Adrenal gland (tissue), 19 donors: ENCODE measurements around the gene RRP1. TPM values are rescaled to one million over a fixed set of nuclear protein-coding genes. Genes with fewer than 3 reads are reported as not detected.

ENCODE experiments used
- DNase-seq, 7 donors: peaks; one replicate each; pipeline ENCODE4 v3.0.0-alpha.2; 2019 to 2020
- H3K27ac ChIP-seq, 5 donors: fragments of 200-600 bp; sonication (generic) in 4 of 5; 1 replicate in 3 of 5; 2 replicates in 2 of 5; pipeline versions ENCODE4 v1.5.1 to v1.8.0; 2016 to 2020; ENCODE audit warnings: mild to moderate bottlenecking in 1 of 5
- H3K27me3 ChIP-seq: fragments of 200-600 bp; 2 replicates; pipeline ENCODE4 v1.8.0; 2021
- H3K36me3 ChIP-seq, 2 donors: fragments of 200-600 bp; replicated peaks in 1 of 2; 1 replicate in 1 of 2; 2 replicates in 1 of 2; pipeline versions ENCODE4 v1.5.1 to v1.8.0; 2018 to 2022
- H3K4me1 ChIP-seq, 2 donors: fragments of 200-600 bp; replicated peaks in 1 of 2; 1 replicate in 1 of 2; 2 replicates in 1 of 2; pipeline versions ENCODE4 v1.5.1 to v1.8.0; 2018 to 2021
- H3K4me3 ChIP-seq, 4 donors: fragments of 200-600 bp; sonication (generic) in 3 of 4; one replicate each; pipeline ENCODE4 v1.5.1; 2016 to 2018
- H3K9me3 ChIP-seq, 3 donors: fragments of 200-600 bp; sonication (generic) in 1 of 3; replicated peaks in 1 of 3; 1 replicate in 2 of 3; 2 replicates in 1 of 3; pipeline versions ENCODE4 v1.5.1 to v1.8.0; 2016 to 2021
- POLR2A ChIP-seq, 2 donors: fragments of 450-650 bp; IDR thresholded peaks; one replicate each; pipeline ENCODE4 v1.6.1; 2017; ENCODE audit warnings: antibody characterized with exemption in 2 of 2, mild to moderate bottlenecking in 2 of 2, moderate library complexity in 1 of 2
- WGBS, 4 donors: extraction: QIAGEN DNeasy Blood & Tissue Kit in 2 of 4; methylation state at CpG; one replicate each; pipeline versions ENCODE4 v1.1.5 to v1.1.7; 2013 to 2017; 5-methylcytosine and 5-hydroxymethylcytosine counted together
- intact Hi-C, 2 donors: fragments of 100-400 bp; cut with DNase I; formaldehyde crosslinking; loops; one replicate each; pipeline versions ENCODE4 v1.14.1 to v1.15.0; 2022 to 2023
- long read RNA-seq, 10 donors: library from polyadenylated mRNA in 3 of 10; unstranded in 2 of 10; stranded (forward) in 1 of 10; transcript quantifications; one replicate each; pipeline ENCODE4 v2.0.0 and lab custom pipeline, GENCODE V29; 2021 to 2026
- polyA plus RNA-seq, 3 donors: library from polyadenylated mRNA; stranded (reverse); fragments of 200-250 nt in 2 of 3; fragments of 350-450 nt in 1 of 3; fragmentation: Illumina TruSeq in 1 of 3; extraction: RNeasy Lipid Tissue Mini Kit (QIAGEN cat#74804) in 1 of 3; gene quantifications; one replicate each; pipeline ENCODE4 v1.2.3, GENCODE V29; 2013 to 2014
- total RNA-seq, 9 donors: library from RNA; depleted of rRNA in 4 of 9; stranded (reverse); fragments of >200 nt in 4 of 9; fragments of 120-200 nt in 1 of 9; fragmentation: NEBNext Ultra II Directional in 1 of 9; extraction: Animal tissue kit (Norgen Biotek cat#: 25700) in 1 of 9; gene quantifications; one replicate each; pipeline versions ENCODE4 v1.1.0 to v1.2.4, GENCODE V29; 2013 to 2023
- TF ChIP-seq, protein P1 (sequence below), 6 experiments: fragments of 450-650 bp in 4 of 6; fragments of 200-600 bp in 2 of 6; sonication (generic) in 1 of 6; IDR thresholded peaks; 1 replicate in 5 of 6; 2 replicates in 1 of 6; pipeline versions ENCODE4 v1.5.1 to v1.8.0; 2016 to 2021; ENCODE audit warnings: antibody characterized with exemption in 6 of 6, mild to moderate bottlenecking in 2 of 6, moderate library complexity in 1 of 6
- donor health status: healthy with polysubstance abuse.
- donor health status: Bipolar disorder and iron deficiency.
- donor health status: DM: yes; HTN: yes; CAD: no.
- donor health status: DM: no; HTN: no; CAD: no.
- donor health status: DM: no; HTN: no; CAD: no.
- donor health status: DM: yes; HTN: yes; CAD: no.

Gene RRP1, protein sequence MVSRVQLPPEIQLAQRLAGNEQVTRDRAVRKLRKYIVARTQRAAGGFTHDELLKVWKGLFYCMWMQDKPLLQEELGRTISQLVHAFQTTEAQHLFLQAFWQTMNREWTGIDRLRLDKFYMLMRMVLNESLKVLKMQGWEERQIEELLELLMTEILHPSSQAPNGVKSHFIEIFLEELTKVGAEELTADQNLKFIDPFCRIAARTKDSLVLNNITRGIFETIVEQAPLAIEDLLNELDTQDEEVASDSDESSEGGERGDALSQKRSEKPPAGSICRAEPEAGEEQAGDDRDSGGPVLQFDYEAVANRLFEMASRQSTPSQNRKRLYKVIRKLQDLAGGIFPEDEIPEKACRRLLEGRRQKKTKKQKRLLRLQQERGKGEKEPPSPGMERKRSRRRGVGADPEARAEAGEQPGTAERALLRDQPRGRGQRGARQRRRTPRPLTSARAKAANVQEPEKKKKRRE
- total RNA-seq (10 to 100 TPM; 12.8 to 24.6 (median 19.3) TPM), polyA plus RNA-seq (10 to 100 TPM; 16.5 to 29.8 (median 22.9) TPM)
- long read RNA-seq, donor 1, transcript RRP1-207 (13 exons, 3,022 nt) = major isoform, 8 of 8 reads
- long read RNA-seq, donor 1, partial matches to known transcripts = 0 of 8 reads
- long read RNA-seq, donor 1, other reads (novel, unspliced or antisense) = 0 of 8 reads
- long read RNA-seq, donor 2, partial matches to known transcripts = 0 of 3 reads
- long read RNA-seq, donor 2, other reads (novel, unspliced or antisense) = 0 of 3 reads
- long read RNA-seq, donor 3, partial matches to known transcripts = 6 of 8 reads
- long read RNA-seq, donor 3, other reads (novel, unspliced or antisense) = 0 of 8 reads
- long read RNA-seq, donor 4, transcript RRP1-207 (13 exons, 3,022 nt) = major isoform, 6 of 7 reads
- long read RNA-seq, donor 4, partial matches to known transcripts = 0 of 7 reads
- long read RNA-seq, donor 4, other reads (novel, unspliced or antisense) = 1 of 7 reads
- long read RNA-seq, donor 5, transcript RRP1-207 (13 exons, 3,022 nt) = major isoform, 49 of 79 reads
- long read RNA-seq, donor 5, partial matches to known transcripts = 13 of 79 reads
- long read RNA-seq, donor 5, other reads (novel, unspliced or antisense) = 17 of 79 reads
- long read RNA-seq, donor 6, transcript RRP1-207 (13 exons, 3,022 nt) = major isoform, 12 of 14 reads
- long read RNA-seq, donor 6, partial matches to known transcripts = 0 of 14 reads
- long read RNA-seq, donor 6, other reads (novel, unspliced or antisense) = 2 of 14 reads
- long read RNA-seq, donor 7, partial matches to known transcripts = 0 of 1 reads
- long read RNA-seq, donor 7, other reads (novel, unspliced or antisense) = 0 of 1 reads
- long read RNA-seq, donor 8, partial matches to known transcripts = 0 of 3 reads
- long read RNA-seq, donor 8, other reads (novel, unspliced or antisense) = 0 of 3 reads
- long read RNA-seq, donor 9, partial matches to known transcripts = 0 of 2 reads
- long read RNA-seq, donor 9, other reads (novel, unspliced or antisense) = 0 of 2 reads
- long read RNA-seq, donor 10, transcript RRP1-207 (13 exons, 3,022 nt) = major isoform, 5 of 5 reads
- long read RNA-seq, donor 10, partial matches to known transcripts = 0 of 5 reads
- long read RNA-seq, donor 10, other reads (novel, unspliced or antisense) = 0 of 5 reads

- Histone ChIP-seq H3K27me3 (no peaks in the 10 kb centered on the region), H3K27ac (peak within 1 kb of the TSS; percentile 39 to 87 (median 79))
- WGBS, 4 donors = 0 to 1% (median 1%) methylated on average over 16 to 83 of the region's 83 CpGs
Measured at GRCh38 chr21:43789276-43790009, at the start of gene RRP1. RRP1 (plus strand) TSS chr21:43789577; CDS start chr21:43789630, 53 bp downstream.

DNA sequence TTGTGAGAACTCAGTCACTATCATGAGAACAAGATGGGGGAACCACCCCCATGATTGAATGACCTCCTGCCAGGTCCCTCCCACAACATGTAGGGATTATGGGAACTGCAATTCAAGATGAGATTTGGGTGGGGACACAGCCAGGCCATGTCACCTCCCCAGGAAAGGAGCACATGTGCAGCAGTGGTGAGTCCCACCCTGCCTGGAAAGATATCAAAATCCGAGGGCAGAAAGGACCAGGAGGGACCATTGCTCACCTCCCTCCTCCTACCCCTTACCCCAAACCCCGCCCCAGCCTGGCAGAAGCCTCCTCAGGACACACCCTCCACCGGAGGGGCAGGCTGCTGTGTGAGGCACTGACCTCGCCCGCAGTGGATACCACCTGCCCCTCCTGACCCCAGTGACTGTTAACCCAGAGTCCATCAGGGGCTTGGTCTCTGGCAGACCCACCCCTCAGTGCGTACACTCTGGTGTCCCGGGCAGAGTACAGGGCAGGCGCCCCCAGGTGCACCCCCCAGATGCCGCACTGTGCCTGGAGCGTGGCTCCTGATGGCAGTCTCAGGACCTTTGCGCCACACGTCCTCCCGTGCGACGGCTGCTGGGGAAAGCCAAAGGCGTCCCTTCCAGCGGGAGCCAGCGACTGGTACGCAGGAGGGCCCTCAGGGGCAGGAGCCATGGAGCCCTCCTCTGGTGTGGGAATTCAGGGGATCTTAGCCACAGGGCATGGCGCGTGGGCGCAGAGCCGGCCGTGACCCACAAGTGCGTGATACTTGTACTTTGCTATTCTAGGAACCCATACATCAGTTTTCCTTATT lies 49.5 kb upstream of the RRP1 start:
- H3K36me3 ChIP-seq = peaks cover 0 to 20% of the 10 kb centered on the region in 2 donors
- no peaks in the 10 kb centered on the region for H3K27me3 ChIP-seq

More at GRCh38 chr21:43789276-43790009, at the start of gene RRP1:
- peak; percentile 14 to 66 for TF ChIP-seq POLR2A (IDR thresholded peaks at IDR 0.05)
- TF ChIP-seq, protein P1, sequence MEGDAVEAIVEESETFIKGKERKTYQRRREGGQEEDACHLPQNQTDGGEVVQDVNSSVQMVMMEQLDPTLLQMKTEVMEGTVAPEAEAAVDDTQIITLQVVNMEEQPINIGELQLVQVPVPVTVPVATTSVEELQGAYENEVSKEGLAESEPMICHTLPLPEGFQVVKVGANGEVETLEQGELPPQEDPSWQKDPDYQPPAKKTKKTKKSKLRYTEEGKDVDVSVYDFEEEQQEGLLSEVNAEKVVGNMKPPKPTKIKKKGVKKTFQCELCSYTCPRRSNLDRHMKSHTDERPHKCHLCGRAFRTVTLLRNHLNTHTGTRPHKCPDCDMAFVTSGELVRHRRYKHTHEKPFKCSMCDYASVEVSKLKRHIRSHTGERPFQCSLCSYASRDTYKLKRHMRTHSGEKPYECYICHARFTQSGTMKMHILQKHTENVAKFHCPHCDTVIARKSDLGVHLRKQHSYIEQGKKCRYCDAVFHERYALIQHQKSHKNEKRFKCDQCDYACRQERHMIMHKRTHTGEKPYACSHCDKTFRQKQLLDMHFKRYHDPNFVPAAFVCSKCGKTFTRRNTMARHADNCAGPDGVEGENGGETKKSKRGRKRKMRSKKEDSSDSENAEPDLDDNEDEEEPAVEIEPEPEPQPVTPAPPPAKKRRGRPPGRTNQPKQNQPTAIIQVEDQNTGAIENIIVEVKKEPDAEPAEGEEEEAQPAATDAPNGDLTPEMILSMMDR (IDR thresholded peaks at IDR 0.05) = peak; percentile 49 to 100 (median 88)
- peak; percentile 86 to 93 (median 90) for DNase-seq
- intact Hi-C loops = no loop called here
- no peaks in the 10 kb centered on the region for H3K9me3 ChIP-seq
- H3K4me1 ChIP-seq = peaks cover 0 to 16% of the 10 kb centered on the region in 2 donors
- peaks cover 0 to 29% of the 10 kb centered on the region in 2 donors for H3K36me3 ChIP-seq
- peak within 1 kb of the TSS; percentile 47 to 98 (median 74) for H3K4me3 ChIP-seq

More for the DNA sequence above, 49.5 kb upstream of the RRP1 start:
- Histone ChIP-seq H3K4me3 (no peak overlapping the region), H3K4me1 (peaks cover 0 to 6% of the 10 kb centered on the region in 2 donors), H3K9me3 (no peaks in the 10 kb centered on the region), H3K27ac (peak overlapping the region in 3 of 5 donors; percentile 51 to 70 (median 68))
- intact Hi-C loops = no loop called here
- DNase-seq = peak in 1 of 7 donors; percentile 16
- TF ChIP-seq POLR2A (IDR thresholded peaks at IDR 0.05) = no peak
- TF ChIP-seq, protein P1 (IDR thresholded peaks at IDR 0.05) = no peak
- 73 to 91% (median 86%) methylated on average over 8 to 25 of the region's 25 CpGs for WGBS, 4 donors
